Gastroesophageal sphincter (tissue), 3 donors: ENCODE measurements around the gene ARRDC4.

Experiments
- CTCF ChIP-seq, 4 experiments: fragments of 200-600 bp in 2 of 4; fragments of 450-650 bp in 2 of 4; sonication (generic) in 1 of 4; IDR thresholded peaks; one replicate each; pipeline ENCODE4 v1.5.1; 2017 to 2019; ENCODE audit warnings: antibody characterized with exemption in 4 of 4, mild to moderate bottlenecking in 2 of 4, moderate library complexity in 2 of 4
- EP300 ChIP-seq: sonication (generic); formaldehyde crosslinking; IDR thresholded peaks from one replicate; pipeline ENCODE4 v1.6.1; 2017; ENCODE audit warnings: antibody characterized with exemption, mild to moderate bottlenecking
- POLR2A ChIP-seq, 2 donors: fragments of 450-650 bp; IDR thresholded peaks; one replicate each; pipeline ENCODE4 v1.6.1; 2017; ENCODE audit warnings: antibody characterized with exemption in 2 of 2, mild to moderate bottlenecking in 2 of 2, moderate library complexity in 1 of 2
- POLR2AphosphoS5 ChIP-seq: sonication (generic); formaldehyde crosslinking; IDR thresholded peaks from one replicate; pipeline ENCODE4 v1.6.1; 2017; ENCODE audit warnings: antibody characterized with exemption

- TF ChIP-seq CTCF (IDR thresholded peaks at IDR 0.05) (no peak), POLR2AphosphoS5 (no peak), POLR2A (IDR thresholded peaks at IDR 0.05) (no peak), EP300 (no peak)
Observed at GRCh38 chr15:97994236-97994635, 33.7 kb downstream of the ARRDC4 start.
